C4-2B (cell line): Measurements from ENCODE around the gene BAIAP2L2.

Source experiments
- H3K27ac ChIP-seq: fragments of 450-650 bp; 2 replicates; pipeline ENCODE4 v1.5.1; 2017
- ZFX ChIP-seq: fragments of 450-650 bp; IDR thresholded peaks from 2 replicates; pipeline ENCODE4 v1.6.1; 2017
- TF ChIP-seq, protein P1 (sequence below): fragments of 450-650 bp; conservative IDR thresholded peaks from 2 replicates; pipeline ENCODE4 v1.5.1; 2017; ENCODE audit warnings: mild to moderate bottlenecking

Gene BAIAP2L2

DNA sequence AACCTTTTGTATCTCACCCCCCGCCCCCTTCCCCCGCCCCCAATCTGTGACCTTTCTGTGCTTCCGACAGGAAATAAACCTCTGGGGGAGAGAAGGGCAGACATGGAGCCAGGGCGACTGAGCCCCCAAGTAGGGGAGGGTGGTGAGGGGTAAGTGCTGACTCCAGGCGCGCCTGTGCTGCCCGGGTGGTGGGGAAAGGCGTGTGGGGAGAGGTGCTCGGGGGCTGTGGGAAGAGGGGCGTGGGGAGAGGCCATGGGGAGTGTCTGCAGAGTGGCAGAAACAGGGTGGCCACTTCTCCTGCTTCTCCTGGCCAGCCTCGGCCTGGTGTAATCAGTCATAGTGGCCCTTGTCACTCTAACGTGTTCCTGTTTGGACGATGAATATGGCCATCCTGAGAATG lies 34.5 kb downstream of the BAIAP2L2 start:
- no peak overlapping the region for H3K27ac ChIP-seq
- TF ChIP-seq ZFX, result no peak
- TF ChIP-seq, protein P1, sequence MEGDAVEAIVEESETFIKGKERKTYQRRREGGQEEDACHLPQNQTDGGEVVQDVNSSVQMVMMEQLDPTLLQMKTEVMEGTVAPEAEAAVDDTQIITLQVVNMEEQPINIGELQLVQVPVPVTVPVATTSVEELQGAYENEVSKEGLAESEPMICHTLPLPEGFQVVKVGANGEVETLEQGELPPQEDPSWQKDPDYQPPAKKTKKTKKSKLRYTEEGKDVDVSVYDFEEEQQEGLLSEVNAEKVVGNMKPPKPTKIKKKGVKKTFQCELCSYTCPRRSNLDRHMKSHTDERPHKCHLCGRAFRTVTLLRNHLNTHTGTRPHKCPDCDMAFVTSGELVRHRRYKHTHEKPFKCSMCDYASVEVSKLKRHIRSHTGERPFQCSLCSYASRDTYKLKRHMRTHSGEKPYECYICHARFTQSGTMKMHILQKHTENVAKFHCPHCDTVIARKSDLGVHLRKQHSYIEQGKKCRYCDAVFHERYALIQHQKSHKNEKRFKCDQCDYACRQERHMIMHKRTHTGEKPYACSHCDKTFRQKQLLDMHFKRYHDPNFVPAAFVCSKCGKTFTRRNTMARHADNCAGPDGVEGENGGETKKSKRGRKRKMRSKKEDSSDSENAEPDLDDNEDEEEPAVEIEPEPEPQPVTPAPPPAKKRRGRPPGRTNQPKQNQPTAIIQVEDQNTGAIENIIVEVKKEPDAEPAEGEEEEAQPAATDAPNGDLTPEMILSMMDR, result no peak

DNA sequence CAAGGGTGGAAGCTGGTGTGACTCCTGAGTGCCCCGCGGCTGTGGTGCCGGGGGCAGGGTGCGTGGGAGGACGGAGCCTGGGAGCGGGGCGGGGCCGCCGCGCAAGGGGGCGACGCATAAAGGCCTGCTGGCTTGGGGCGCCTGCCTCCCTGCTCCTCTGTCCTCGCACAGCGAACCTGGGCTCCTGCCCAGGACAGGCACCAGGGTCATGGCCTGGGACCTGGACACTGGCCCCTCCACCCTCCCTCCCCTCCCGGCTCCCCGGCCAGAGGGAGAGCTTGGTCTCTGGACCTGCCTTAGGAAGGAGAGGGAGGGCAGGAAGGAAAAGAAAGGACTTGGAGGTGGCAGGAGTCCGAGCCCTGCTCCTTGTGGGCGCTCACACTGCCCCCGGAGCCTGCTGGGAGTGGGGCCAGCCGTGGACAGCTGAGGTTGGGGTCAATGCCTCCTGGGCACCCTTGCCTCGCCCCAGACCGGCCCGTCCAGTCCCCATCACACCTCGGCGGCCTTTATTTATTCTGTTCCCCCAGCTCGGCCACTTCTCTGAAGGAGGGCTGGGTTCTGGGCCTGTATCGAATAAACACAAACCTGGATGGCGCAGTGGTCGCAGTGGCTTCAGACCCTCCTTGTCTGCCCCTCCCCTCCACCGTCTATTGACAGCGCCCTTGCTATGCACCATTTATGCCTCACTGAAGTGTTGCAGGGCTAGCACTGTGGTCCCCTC lies 35.2 kb downstream of the BAIAP2L2 start:
- H3K27ac ChIP-seq, result no peak overlapping the region
- no peak for TF ChIP-seq ZFX
- TF ChIP-seq, protein P1, result no peak

- H3K27ac ChIP-seq, result no peak overlapping the region
- TF ChIP-seq ZFX, result no peak
- TF ChIP-seq, protein P1, result no peak
These were observed 36.0 kb downstream of the BAIAP2L2 start for GRCh38 chr22:38074181-38075104.

DNA sequence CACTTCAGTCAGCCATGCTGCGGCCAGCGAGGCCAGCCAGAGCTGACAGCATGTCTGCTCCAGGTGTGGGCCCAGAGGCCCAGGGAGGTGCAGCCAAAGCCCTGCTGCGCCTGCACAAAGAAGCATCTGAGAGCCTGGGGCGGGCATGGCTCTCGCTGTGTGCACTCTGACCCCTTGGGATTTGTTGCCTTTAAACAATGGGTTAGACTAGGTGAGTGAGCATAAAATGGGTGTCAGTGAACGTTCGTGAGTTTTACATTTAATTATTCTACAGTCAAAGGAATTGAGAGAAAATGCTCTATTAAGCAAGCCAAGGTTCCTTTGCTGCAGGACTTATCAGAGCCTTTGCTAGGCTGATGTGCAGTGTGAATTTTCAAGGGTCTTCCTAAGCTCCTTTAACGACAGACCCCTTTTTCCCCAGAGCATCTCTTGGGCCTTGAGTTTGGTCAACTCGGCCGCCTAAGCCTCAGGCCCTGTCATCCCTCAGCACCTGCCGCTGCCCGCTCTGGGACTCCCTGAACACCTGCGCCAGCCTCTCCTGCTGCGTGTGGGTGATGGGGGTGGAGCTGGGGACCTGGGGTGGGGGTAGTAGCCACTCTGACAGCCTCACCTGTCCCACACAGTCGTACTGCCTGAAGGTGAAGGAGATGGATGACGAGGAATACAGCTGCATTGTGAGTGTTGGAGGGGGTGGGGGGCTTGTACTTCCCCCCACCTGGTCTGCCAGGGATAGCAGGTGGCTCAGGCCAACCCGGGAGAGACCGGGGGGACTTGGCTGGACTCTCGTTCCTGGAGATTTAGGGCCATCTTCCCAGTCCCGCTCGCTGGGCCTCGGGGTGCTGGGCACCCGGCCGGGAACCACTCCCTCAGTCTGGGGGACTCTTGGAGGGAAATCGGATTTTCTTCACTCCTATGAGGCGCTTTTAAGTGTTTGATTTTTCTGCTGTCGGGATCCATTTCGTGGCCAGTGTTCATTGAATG lies 37.0 kb downstream of the BAIAP2L2 start:
- TF ChIP-seq, protein P1, result no peak
- TF ChIP-seq ZFX, result no peak
- no peak overlapping the region for H3K27ac ChIP-seq

GRCh38 chr22:38072322-38073149 lies 37.9 kb downstream of the BAIAP2L2 start:
- H3K27ac ChIP-seq, result no peak overlapping the region
- TF ChIP-seq, protein P1, result no peak
- TF ChIP-seq ZFX, result no peak
